Caki2 (cell line): ENCODE measurements around the gene GAS6. TPM values are rescaled to one million over a fixed set of nuclear protein-coding genes. Genes with fewer than 3 reads are reported as not detected.
"Not testable (repeated sequence)": the region's sequence is repeated elsewhere in the genome, so short reads cannot be mapped to it uniquely, and the experiment has no call there.

Experiments used
- DNase-seq: peaks from one replicate; pipeline ENCODE4 v3.0.0-alpha.2; 2015; ENCODE audit warnings: low read depth
- in situ Hi-C: cut with HindIII; loops from 2 replicates; pipeline ENCODE4 v1.10.0; 2016; ENCODE audit warnings: low sequenced_read_pairs, low pct_unique_long_range_greater_than_20kb, mixed read lengths
- total RNA-seq: library from RNA; depleted of rRNA; stranded (reverse); fragments of >200 nt; shearing (Covaris generic); gene quantifications from 2 replicates; pipeline ENCODE4 v1.2.3, GENCODE V29; 2014; ENCODE audit warnings: low replicate concordance; rRNA removed

The GAS6 gene
- total RNA-seq: 25.1 and 29.4 TPM in 2 replicates

DNA sequence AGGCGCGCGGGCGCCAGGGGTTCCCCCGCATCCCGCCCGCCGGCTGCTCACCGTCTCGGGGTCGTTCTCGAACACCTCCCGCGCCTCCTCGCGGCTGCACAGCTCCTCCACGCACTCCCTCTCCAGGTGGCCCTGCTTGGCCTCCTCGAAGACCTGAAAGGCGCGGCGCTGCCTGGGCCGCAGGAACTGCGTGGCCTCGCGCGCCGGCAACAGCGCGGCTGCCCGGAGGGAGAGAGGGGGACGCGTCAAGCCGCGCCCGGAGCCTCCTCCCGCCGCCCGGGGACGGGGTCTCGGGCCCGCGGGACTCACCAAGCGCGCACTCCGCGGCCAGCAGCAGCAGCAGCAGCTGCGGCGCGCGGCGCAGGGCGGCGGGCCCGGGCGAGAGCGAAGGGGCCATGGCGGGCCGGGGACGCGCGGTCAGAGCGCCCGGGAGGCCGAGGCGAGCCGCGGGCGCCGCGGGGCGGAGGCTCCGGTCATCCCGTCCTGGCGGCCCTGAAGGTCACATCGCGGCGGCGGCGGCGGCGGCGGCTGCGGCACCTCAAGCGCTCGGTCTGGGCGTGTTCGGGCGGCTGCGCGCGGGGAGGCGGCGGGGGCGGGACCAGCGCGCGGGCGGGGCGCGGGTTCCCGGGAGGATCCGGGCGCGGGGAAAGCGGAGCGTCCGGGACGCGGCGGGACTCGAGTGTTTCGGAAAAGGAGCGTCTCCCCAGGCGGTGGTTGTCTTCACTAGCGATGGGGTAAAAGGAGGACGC is at the start of gene GAS6:
GAS6 (minus strand) TSS at position 553 of the 749 bp plus-strand sequence; CDS start at position 397, 156 bp downstream.
- in situ Hi-C loops: no loop called here
- DNase-seq: peak; percentile 29

GRCh38 chr13:113913408-113913807 is 49.5 kb upstream of the GAS6 start:
- DNase-seq, in situ Hi-C loops: not testable (repeated sequence)

DNA sequence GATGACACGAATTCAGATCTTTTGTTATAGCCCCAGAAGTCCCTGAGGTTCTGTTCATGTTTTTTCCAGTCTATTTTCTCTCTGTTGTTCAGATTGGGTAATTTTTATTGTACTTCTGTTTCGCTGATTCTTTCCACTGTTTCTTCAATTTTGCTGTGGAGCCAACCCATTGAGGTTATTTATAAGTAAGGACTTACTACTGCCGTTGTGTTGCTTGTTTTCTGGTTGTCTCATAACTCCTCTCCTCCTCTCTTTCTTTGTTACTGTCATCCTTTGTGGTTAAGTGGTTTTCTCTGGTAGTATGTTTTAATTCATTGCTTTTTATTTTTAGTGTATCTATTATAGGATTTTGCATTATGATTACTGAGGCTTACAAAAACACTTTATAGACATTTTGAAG is 48.7 kb upstream of the GAS6 start:
- no peak for DNase-seq
- in situ Hi-C loops: no loop called here

GRCh38 chr13:113907635-113908617 is 44.0 kb upstream of the GAS6 start:
- DNase-seq: no peak
- in situ Hi-C loops: no loop called here

DNA sequence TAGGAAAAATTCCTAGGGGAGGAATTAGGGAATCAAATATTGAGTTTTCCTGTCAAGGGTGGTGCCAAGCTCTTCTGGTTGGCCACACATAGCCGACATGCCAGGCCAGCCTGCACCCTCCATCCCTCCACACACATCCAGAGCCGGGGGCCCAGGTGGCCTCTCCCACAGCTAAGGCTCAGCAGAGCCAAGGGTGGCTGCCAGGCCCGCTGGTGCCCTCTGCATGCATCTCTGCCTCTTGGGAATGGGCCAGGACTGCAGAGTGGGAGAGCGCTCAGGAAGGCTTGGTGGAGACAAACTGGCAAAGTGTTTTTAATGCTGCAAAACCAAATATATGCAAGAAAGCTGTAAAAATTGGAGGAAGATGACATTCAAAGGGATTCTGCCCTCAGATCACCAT is 42.7 kb upstream of the GAS6 start:
- DNase-seq: no peak
- in situ Hi-C loops: no loop called here

- in situ Hi-C loops: no loop called here
- no peak for DNase-seq
These were observed 42.1 kb upstream of the GAS6 start for GRCh38 chr13:113905942-113906341.

DNA sequence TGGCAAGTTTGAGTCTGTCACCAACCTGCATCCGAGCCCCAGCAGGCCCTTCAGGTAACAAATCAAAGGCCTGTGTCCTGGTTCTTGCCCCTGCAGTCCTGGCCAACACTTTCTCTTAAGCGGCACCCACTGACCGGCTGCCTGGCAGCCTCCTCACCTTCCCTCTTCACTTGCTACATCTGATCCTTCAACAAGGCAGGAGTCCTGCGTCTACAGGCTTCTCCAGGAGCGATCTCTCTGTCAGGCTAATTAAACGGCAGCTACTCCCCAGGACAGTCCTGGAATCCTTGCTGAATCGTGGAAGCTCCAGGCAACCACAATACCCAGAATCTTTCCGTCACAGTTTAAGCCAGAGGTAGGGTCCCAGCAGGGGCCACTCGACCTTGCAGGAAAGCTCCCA is 41.1 kb upstream of the GAS6 start:
- in situ Hi-C loops: no loop called here
- no peak for DNase-seq

DNA sequence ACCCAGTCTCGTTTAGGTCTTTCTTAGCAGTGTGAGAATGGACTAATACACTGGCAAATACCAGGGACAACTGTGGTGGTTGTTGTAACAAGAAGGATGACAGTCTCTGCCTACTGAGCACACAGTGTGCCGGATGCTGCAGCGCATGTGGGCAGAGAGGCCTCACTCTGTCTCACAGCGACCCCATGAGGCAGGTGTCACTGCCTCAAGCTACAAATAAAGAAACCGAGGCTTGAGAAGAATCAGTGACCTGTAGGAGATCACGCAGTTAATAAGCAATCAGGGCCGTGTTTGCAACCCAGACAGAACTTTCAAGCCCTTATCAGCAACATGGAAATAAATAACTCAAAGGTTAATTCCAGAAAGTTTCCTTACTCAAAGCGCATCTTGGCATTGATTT is 40.5 kb upstream of the GAS6 start:
- no peak for DNase-seq

DNA sequence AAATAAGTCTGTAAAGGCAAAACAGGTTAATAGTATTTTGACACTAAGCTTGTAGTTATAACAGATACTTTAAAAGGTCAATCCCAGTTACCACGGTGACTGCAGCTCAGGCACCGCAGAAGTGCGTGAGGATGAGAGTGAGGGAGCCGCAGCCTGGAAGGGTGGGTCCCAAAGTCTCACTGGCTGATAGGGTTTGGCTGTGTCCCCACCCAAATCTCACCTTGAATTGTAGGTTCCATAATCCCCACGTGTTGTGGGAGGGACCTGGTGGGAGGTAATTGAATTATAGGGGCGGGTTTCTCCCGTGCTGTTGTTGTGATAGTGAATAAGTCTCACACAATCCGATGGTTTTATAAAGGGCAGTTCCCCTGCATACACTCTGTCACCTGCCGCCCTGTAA is 40.0 kb upstream of the GAS6 start:
- no peak for DNase-seq
- in situ Hi-C loops: no loop called here

More for the DNA sequence above, 40.5 kb upstream of the GAS6 start:
- in situ Hi-C loops: no loop called here

GRCh38 chr13:113902986-113903775 is 39.3 kb upstream of the GAS6 start:
- DNase-seq: no peak
- in situ Hi-C loops: no loop called here

- no peak for DNase-seq
- in situ Hi-C loops: no loop called here
These were observed 38.6 kb upstream of the GAS6 start for GRCh38 chr13:113902481-113902880.

GRCh38 chr13:113901642-113902041 is 37.8 kb upstream of the GAS6 start:
- in situ Hi-C loops: no loop called here
- no peak for DNase-seq

DNA sequence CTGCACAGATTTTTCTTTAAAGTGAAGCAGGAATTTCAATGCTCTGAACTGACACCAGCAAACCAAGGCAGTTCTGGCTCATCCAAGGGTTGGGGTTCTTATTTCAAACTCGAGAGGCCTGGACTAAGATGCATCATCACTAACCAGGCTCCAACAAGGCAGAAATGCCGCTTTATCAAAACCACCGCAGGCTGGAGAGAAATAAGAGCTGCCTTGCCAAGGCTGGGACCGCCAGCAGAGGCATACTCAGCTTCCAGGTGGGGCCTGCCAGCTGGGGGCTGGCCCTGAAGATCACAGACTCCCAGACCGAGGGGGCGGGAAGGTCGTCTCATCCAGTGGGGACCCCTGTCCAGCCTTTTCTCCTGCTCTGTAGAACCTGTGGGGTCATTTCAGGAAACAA is 37.4 kb upstream of the GAS6 start:
- DNase-seq: no peak
- in situ Hi-C loops: no loop called here

DNA sequence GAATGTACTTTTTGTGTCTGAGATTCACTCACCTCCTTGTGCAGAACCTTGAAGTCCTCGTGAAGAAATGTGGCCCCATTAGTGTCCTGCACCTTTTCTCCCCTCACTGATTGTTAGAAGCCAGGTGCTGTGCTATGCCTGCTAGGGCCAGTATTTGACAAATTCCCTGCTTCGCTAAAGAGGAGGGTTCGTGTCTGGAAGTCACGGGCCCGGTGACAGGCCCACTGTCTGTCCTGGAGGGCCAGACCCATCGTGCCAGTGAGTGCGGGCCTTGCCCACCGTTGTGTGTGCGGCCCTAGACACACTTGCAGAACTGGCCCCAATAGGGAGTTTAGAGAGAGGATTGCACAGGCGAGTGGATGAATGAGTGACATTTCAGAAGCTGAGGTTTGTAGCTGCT is 36.8 kb upstream of the GAS6 start:
- in situ Hi-C loops: no loop called here
- no peak for DNase-seq

GRCh38 chr13:113898391-113898790 is 34.5 kb upstream of the GAS6 start:
- in situ Hi-C loops: no loop called here
- no peak for DNase-seq

- in situ Hi-C loops: no loop called here
- no peak for DNase-seq
These were observed 34.1 kb upstream of the GAS6 start for GRCh38 chr13:113897966-113898365.

DNA sequence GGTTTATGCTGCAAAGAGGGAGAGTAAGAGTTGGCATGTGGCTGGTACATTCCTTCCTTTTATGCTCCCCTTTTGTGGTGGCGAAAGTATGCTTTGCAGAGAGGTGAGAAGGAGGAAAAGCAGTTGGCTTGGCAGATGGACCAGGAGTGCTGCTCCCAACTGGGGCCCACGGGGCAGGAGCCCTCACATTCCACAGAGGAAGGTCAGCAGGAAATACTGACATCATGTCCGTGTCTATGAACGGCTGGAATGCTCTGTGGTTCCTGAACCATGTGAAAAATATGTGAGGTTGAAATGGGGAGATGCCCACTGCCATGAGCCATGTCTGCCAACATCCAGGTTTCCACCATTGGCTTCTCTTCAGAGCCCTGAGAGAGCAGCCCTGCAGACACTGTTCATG is 33.3 kb upstream of the GAS6 start:
- in situ Hi-C loops: no loop called here
- DNase-seq: peak; percentile 34

GRCh38 chr13:113895436-113895835 is 31.6 kb upstream of the GAS6 start:
- DNase-seq: no peak
- in situ Hi-C loops: no loop called here
